Measurements from ENCODE around the gene MAPKAPK5.

GRCh38 chr12:111825509-111825908 lies 16.5 kb upstream of the MAPKAPK5 start:
- TF ChIP-seq CTCF (IDR thresholded peaks at IDR 0.05 in 8 of 11, conservative IDR thresholded peaks at IDR 0.05 in 3 of 11), result no peak
- no peak for TF ChIP-seq POLR2A (IDR thresholded peaks at IDR 0.05)

Data from spleen (tissue), 7 donors.